Smooth muscle cell (in vitro differentiated cells): ENCODE measurements around the gene UGT1A10. TPM values are rescaled to one million over a fixed set of nuclear protein-coding genes. Genes with fewer than 3 reads are reported as not detected.

Experiments used
- DNase-seq: peaks from one replicate; lab custom pipeline; 2025; ENCODE audit not compliant: unreplicated experiment; lab: John Stamatoyannopoulos, UW
- H2AFZ ChIP-seq: fragments of 200-600 bp; sonication (generic); 2 replicates; pipeline ENCODE4 v1.6.0; 2016; ENCODE audit warnings: antibody characterized with exemption, low read depth, mild to moderate bottlenecking
- H3F3A ChIP-seq: fragments of 200-600 bp; sonication (generic); 2 replicates; pipeline ENCODE4 v1.6.0; 2017; ENCODE audit warnings: antibody characterized with exemption, low read depth
- H3K27ac ChIP-seq: fragments of 200-600 bp; sonication (generic); 2 replicates; pipeline ENCODE4 v1.5.1; 2016; ENCODE audit warnings: low read depth, mild to moderate bottlenecking
- H3K27me3 ChIP-seq: fragments of 200-600 bp; sonication (generic); 2 replicates; pipeline ENCODE4 v1.6.1; 2016; ENCODE audit warnings: low read depth, mild to moderate bottlenecking
- H3K36me3 ChIP-seq: fragments of 200-600 bp; sonication (generic); 2 replicates; pipeline ENCODE4 v1.5.1; 2016; ENCODE audit warnings: low read depth
- H3K4me1 ChIP-seq: fragments of 200-600 bp; sonication (generic); 2 replicates; pipeline ENCODE4 v1.5.1; 2016; ENCODE audit warnings: low read depth
- H3K4me2 ChIP-seq: fragments of 200-600 bp; sonication (generic); 2 replicates; pipeline ENCODE4 v1.6.0; 2016; ENCODE audit warnings: mild to moderate bottlenecking
- H3K4me3 ChIP-seq: fragments of 200-600 bp; sonication (generic); 2 replicates; pipeline ENCODE4 v1.5.1; 2016; ENCODE audit warnings: mild to moderate bottlenecking
- H3K79me2 ChIP-seq: fragments of 200-600 bp; sonication (generic); 2 replicates; pipeline ENCODE4 v1.6.0; 2016; ENCODE audit warnings: low read depth, mild to moderate bottlenecking
- H3K9ac ChIP-seq: fragments of 200-600 bp; sonication (generic); 2 replicates; pipeline ENCODE4 v1.6.0; 2016; ENCODE audit warnings: low read depth
- H3K9me3 ChIP-seq: fragments of 200-600 bp; sonication (generic); replicated peaks from 2 replicates; pipeline ENCODE4 v1.5.1; 2016; ENCODE audit warnings: low read depth
- H4K20me1 ChIP-seq: fragments of 200-600 bp; sonication (generic); 2 replicates; pipeline ENCODE4 v1.6.0; 2016; ENCODE audit warnings: low read depth
- WGBS: methylation state at CpG from one replicate; pipeline ENCODE4 v1.1.7; 2016; ENCODE audit warnings: low lambda C conversion rate; 5-methylcytosine and 5-hydroxymethylcytosine counted together
- polyA plus RNA-seq: library from polyadenylated mRNA; unstranded; fragments of >200 nt; fragmentation: Nextera tagmentation; extraction: Ambion mirVana; gene quantifications from 2 replicates; pipeline ENCODE4 v1.2.1, GENCODE V29; 2016
- total RNA-seq: library from RNA; depleted of rRNA; stranded (reverse); fragments of >200 nt; gene quantifications from 2 replicates; pipeline ENCODE4 v1.2.3, GENCODE V29; 2014
- TF ChIP-seq, protein P1 (sequence below): fragments of 200-600 bp; sonication (generic); IDR thresholded peaks from 2 replicates; pipeline ENCODE4 v1.5.1; 2017; ENCODE audit warnings: borderline replicate concordance, mild to moderate bottlenecking, antibody characterized with exemption; ENCODE audit not compliant: insufficient read depth, poor library complexity, severe bottlenecking

Gene UGT1A10
- total and polyA plus RNA-seq, 2 experiments from 2014 or later: not detected

DNA sequence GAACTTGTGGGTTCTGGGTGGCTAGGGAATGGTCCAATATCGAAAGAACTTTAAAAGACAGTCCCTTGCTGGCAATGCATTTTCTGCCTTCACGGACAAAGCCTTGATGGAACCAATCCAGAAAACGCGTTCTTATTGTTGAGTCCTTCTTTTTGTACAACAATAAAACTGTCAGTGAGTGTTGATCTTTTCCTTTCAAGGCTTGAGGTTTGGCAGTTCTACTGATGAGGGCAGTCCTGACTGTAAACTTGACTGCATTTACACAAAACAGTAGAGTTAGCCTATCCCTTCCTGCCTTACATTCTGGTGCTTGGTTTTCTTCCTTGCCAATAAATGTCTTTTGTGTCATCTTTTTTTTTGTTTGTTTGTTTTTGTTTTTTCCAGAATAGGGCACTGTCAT lies 42.9 kb downstream of the UGT1A10 start:
- H3K79me2 ChIP-seq: no peaks in the 10 kb centered on the region
- H3K27me3 ChIP-seq: no peaks in the 10 kb centered on the region
- 67% methylated on average over 4 of the region's 4 CpGs for WGBS
- no peaks in the 10 kb centered on the region for H3K36me3 ChIP-seq
- no peaks in the 10 kb centered on the region for H3F3A ChIP-seq
- H3K4me3 ChIP-seq: no peak overlapping the region
- no peak overlapping the region for H3K27ac ChIP-seq
- H3K4me1 ChIP-seq: no peaks in the 10 kb centered on the region
- TF ChIP-seq, protein P1, sequence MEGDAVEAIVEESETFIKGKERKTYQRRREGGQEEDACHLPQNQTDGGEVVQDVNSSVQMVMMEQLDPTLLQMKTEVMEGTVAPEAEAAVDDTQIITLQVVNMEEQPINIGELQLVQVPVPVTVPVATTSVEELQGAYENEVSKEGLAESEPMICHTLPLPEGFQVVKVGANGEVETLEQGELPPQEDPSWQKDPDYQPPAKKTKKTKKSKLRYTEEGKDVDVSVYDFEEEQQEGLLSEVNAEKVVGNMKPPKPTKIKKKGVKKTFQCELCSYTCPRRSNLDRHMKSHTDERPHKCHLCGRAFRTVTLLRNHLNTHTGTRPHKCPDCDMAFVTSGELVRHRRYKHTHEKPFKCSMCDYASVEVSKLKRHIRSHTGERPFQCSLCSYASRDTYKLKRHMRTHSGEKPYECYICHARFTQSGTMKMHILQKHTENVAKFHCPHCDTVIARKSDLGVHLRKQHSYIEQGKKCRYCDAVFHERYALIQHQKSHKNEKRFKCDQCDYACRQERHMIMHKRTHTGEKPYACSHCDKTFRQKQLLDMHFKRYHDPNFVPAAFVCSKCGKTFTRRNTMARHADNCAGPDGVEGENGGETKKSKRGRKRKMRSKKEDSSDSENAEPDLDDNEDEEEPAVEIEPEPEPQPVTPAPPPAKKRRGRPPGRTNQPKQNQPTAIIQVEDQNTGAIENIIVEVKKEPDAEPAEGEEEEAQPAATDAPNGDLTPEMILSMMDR: no peak
- no peak overlapping the region for H3K9ac ChIP-seq
- H3K4me2 ChIP-seq: no peak overlapping the region
- H4K20me1 ChIP-seq: no peaks in the 10 kb centered on the region
- H2AFZ ChIP-seq: no peak overlapping the region
- no peak for DNase-seq
- H3K9me3 ChIP-seq: no peaks in the 10 kb centered on the region

DNA sequence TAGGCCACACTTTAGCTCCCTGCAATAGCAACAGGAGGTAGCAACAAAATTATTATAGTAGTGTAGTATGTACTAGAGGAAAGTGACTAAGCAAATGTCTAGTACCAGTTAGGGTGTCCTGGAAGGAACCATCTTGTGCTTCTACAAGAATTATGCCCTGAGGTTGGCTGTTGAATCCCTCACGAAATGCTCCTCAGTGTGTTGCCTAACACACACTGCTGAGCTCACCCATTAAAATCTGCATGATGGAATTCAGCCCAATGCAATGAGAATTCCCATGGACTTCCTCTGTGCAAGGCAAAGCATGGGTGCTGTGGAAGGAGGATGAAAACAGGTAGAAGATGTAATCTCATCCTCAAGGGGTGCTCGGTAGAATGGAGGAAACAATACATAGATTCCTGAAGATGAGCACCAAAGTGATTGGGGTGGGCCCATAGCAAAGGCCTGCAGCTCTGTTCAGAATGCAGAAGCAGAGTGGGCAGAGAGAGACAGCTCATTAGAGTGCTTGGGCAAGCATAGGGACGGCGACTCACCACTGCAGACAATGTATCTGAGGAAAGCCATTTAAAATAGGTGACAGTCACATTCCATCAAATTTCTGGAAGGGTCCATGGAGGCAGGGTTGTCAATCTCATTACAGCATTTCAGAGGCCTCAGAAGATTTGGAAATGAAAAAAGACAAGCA lies 44.3 kb downstream of the UGT1A10 start:
- no peak overlapping the region for H3K4me2 ChIP-seq
- H3K27me3 ChIP-seq: no peaks in the 10 kb centered on the region
- H2AFZ ChIP-seq: no peak overlapping the region
- no peak overlapping the region for H3K9ac ChIP-seq
- no peaks in the 10 kb centered on the region for H3K79me2 ChIP-seq
- no peak overlapping the region for H3K27ac ChIP-seq
- TF ChIP-seq, protein P1: no peak
- H3F3A ChIP-seq: no peaks in the 10 kb centered on the region
- no peak overlapping the region for H3K4me3 ChIP-seq
- no peak for DNase-seq
- no peaks in the 10 kb centered on the region for H3K9me3 ChIP-seq
- no peaks in the 10 kb centered on the region for H3K36me3 ChIP-seq
- no peaks in the 10 kb centered on the region for H4K20me1 ChIP-seq
- no peaks in the 10 kb centered on the region for H3K4me1 ChIP-seq
- WGBS: 93% methylated on average over 4 of the region's 4 CpGs

DNA sequence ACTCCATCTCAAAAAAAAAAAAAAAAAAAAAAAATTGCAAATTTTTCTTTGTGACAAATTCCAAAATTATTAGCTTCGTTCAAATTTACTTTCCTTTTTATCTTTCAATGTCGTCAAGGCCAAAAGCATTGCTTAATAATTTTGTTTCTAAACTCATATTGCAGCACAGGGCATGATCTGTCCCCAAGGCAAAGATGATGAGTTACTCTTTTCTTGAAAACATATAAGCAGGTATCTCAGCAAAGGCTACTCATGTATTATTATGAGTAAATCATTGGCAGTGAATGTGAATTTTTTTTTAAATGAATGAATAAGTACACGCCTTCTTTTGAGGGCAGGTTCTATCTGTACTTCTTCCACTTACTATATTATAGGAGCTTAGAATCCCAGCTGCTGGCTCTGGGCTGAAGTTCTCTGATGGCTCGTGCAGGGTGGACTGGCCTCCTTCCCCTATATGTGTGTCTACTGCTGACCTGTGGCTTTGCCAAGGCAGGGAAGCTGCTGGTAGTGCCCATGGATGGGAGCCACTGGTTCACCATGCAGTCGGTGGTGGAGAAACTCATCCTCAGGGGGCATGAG lies 45.4 kb downstream of the UGT1A10 start, which contains the start of gene UGT1A7:
Gene UGT1A7, plus strand, starts transcription at position 381 of the 579 bp plus-strand sequence. Its CDS starts 37 bp downstream, at position 418.
- no peaks in the 10 kb centered on the region for H3K4me1 ChIP-seq
- H3K4me2 ChIP-seq: no peak within 1 kb of the TSS
- TF ChIP-seq, protein P1: no peak
- no peaks in the 10 kb centered on the region for H3K79me2 ChIP-seq
- H3K36me3 ChIP-seq: no peaks in the 10 kb centered on the region
- H3K9me3 ChIP-seq: no peaks in the 10 kb centered on the region
- H3F3A ChIP-seq: no peaks in the 10 kb centered on the region
- no peak within 1 kb of the TSS for H2AFZ ChIP-seq
- no peak for DNase-seq
- WGBS: 89% methylated on average over 5 of the region's 5 CpGs
- H3K27ac ChIP-seq: no peak within 1 kb of the TSS
- H3K4me3 ChIP-seq: no peak within 1 kb of the TSS
- H3K27me3 ChIP-seq: no peaks in the 10 kb centered on the region
- no peak within 1 kb of the TSS for H3K9ac ChIP-seq
- H4K20me1 ChIP-seq: no peaks in the 10 kb centered on the region
